WTC11 (cell line): Measurements from ENCODE around the gene SPSB4. TPM values are rescaled to one million over a fixed set of nuclear protein-coding genes. Genes with fewer than 3 reads are reported as not detected.

Experiments used
- ATAC-seq: fragments of 200-7000 bp; cut with Tn5 transposase; 2 replicates; pipeline ENCODE4 v1.10.0; 2021; ENCODE audit warnings: mild to moderate bottlenecking, moderate library complexity
- CTCF ChIA-PET: fragments of 300-600 bp; sonication (Branson Sonifier 250); formaldehyde crosslinking; loops from one replicate; lab custom pipeline; 2021; ENCODE audit warnings: antibody characterized with exemption; lab: Charles Lee
- POLR2A ChIA-PET: fragments of 350-600 bp; sonication (Branson Sonifier 250); formaldehyde crosslinking; loops from one replicate; lab custom pipeline; 2021; ENCODE audit warnings: antibody characterized with exemption; lab: Charles Lee
- DNase-seq: peaks from one replicate; pipeline ENCODE4 v3.0.0; 2021; ENCODE audit warnings: low spot score
- H3K27ac Mint-ChIP-seq: 2 replicates; pipeline ENCODE4 v1.8.0; 2021; ENCODE audit warnings: mixed read lengths
- H3K27me3 Mint-ChIP-seq: 2 replicates; pipeline ENCODE4 v1.8.0; 2021; ENCODE audit warnings: low read depth, mild to moderate bottlenecking, moderate library complexity, mixed read lengths
- H3K36me3 Mint-ChIP-seq: 2 replicates; pipeline ENCODE4 v1.8.0; 2021; ENCODE audit warnings: mixed read lengths
- H3K4me1 Mint-ChIP-seq: 2 replicates; pipeline ENCODE4 v1.8.0; 2022; ENCODE audit warnings: mixed read lengths
- H3K4me3 Mint-ChIP-seq: 2 replicates; pipeline ENCODE4 v1.8.0; 2021; ENCODE audit warnings: mild to moderate bottlenecking, moderate library complexity, mixed read lengths
- H3K9me3 Mint-ChIP-seq: 2 replicates; pipeline ENCODE4 v1.8.0; 2021; ENCODE audit warnings: mixed read lengths
- AR ChIP-seq: fragments of 250-450 bp; sonication (Bioruptor Pico); IDR thresholded peaks from 2 replicates; pipeline ENCODE4 v1.9.0; 2021; ENCODE audit warnings: mild to moderate bottlenecking
- ARID4B ChIP-seq: sonication (generic); formaldehyde crosslinking; IDR thresholded peaks from 2 replicates; pipeline ENCODE4 v1.8.0; 2023; ENCODE audit warnings: missing genetic modification reagents, mild to moderate bottlenecking, borderline replicate concordance
- CTCF ChIP-seq: fragments of 200-600 bp; IDR thresholded peaks from 2 replicates; pipeline ENCODE4 v1.8.0; 2022; ENCODE audit warnings: antibody characterized with exemption
- EMX1 ChIP-seq: fragments of 250-450 bp; sonication (Bioruptor Pico); IDR thresholded peaks from 2 replicates; pipeline ENCODE4 v1.8.0; 2021; ENCODE audit warnings: mild to moderate bottlenecking
- GABPB1 ChIP-seq: sonication (generic); formaldehyde crosslinking; IDR thresholded peaks from 2 replicates; pipeline ENCODE4 v1.8.1; 2023; ENCODE audit warnings: mild to moderate bottlenecking, missing genetic modification reagents
- GRHL2 ChIP-seq: fragments of 250-450 bp; sonication (Bioruptor Pico); IDR thresholded peaks from 2 replicates; pipeline ENCODE4 v1.8.0; 2022; ENCODE audit warnings: mild to moderate bottlenecking, moderate library complexity; ENCODE audit not compliant: insufficient replicate concordance, severe bottlenecking
- GTF2I ChIP-seq: fragments of 250-450 bp; sonication (Bioruptor Pico); conservative IDR thresholded peaks from 2 replicates; pipeline ENCODE4 v1.4.0; 2021; ENCODE audit warnings: mild to moderate bottlenecking
- JUN ChIP-seq: sonication (generic); formaldehyde crosslinking; IDR thresholded peaks from 2 replicates; pipeline ENCODE4 v1.8.0; 2023; ENCODE audit warnings: mild to moderate bottlenecking, missing genetic modification reagents
- MAX ChIP-seq: sonication (generic); formaldehyde crosslinking; IDR thresholded peaks from 2 replicates; pipeline ENCODE4 v1.8.0; 2022; ENCODE audit warnings: mild to moderate bottlenecking, missing genetic modification reagents
- MYBL2 ChIP-seq: sonication (generic); formaldehyde crosslinking; IDR thresholded peaks from 2 replicates; pipeline ENCODE4 v1.8.1; 2023; ENCODE audit warnings: mild to moderate bottlenecking, moderate library complexity, missing genetic modification reagents
- NFE2L1 ChIP-seq: sonication (generic); formaldehyde crosslinking; IDR thresholded peaks from 2 replicates; pipeline ENCODE4 v1.8.1; 2023; ENCODE audit warnings: missing genetic modification reagents
- OVOL2 ChIP-seq: fragments of 250-450 bp; sonication (Bioruptor Pico); IDR thresholded peaks from 2 replicates; pipeline ENCODE4 v1.9.0; 2021; ENCODE audit warnings: mild to moderate bottlenecking, borderline replicate concordance
- PRDM15 ChIP-seq: sonication (generic); formaldehyde crosslinking; IDR thresholded peaks from 2 replicates; pipeline ENCODE4 v1.8.0; 2022; ENCODE audit warnings: missing genetic modification reagents
- SP1 ChIP-seq: sonication (generic); formaldehyde crosslinking; conservative IDR thresholded peaks from 2 replicates; pipeline ENCODE4 v1.8.1; 2022; ENCODE audit warnings: missing genetic modification reagents
- TEAD1 ChIP-seq: sonication (generic); formaldehyde crosslinking; IDR thresholded peaks from 2 replicates; pipeline ENCODE4 v1.8.0; 2022; ENCODE audit warnings: mild to moderate bottlenecking, missing genetic modification reagents
- TEAD4 ChIP-seq: sonication (generic); formaldehyde crosslinking; IDR thresholded peaks from 2 replicates; pipeline ENCODE4 v1.8.0; 2022; ENCODE audit warnings: mild to moderate bottlenecking, missing genetic modification reagents
- ZNF232 ChIP-seq: sonication (generic); formaldehyde crosslinking; IDR thresholded peaks from 2 replicates; pipeline ENCODE4 v1.8.0; 2022; ENCODE audit warnings: mild to moderate bottlenecking, missing genetic modification reagents
- ZNF317 ChIP-seq: sonication (generic); formaldehyde crosslinking; IDR thresholded peaks from 2 replicates; pipeline ENCODE4 v1.8.1; 2023; ENCODE audit warnings: low read depth, mild to moderate bottlenecking, moderate library complexity, missing genetic modification reagents, borderline replicate concordance
- ZNF512 ChIP-seq: sonication (generic); formaldehyde crosslinking; IDR thresholded peaks from 2 replicates; pipeline ENCODE4 v1.8.1; 2022; ENCODE audit warnings: missing genetic modification reagents, borderline replicate concordance
- total RNA-seq: library from RNA; stranded (reverse); gene quantifications from 3 replicates; pipeline ENCODE4 v1.2.3, GENCODE V29; 2021

Gene SPSB4
- total RNA-seq, 1 experiment from 2014 or later, result 19.7 TPM

GRCh38 chr3:141110322-141110721 is 59.2 kb downstream of the SPSB4 start (continued):
- no peak for TF ChIP-seq OVOL2 (CRISPR knock-in tag)
- TF ChIP-seq SP1, result no peak
- TF ChIP-seq JUN (CRISPR knock-in tag), result no peak
- TF ChIP-seq EMX1 (CRISPR knock-in tag), result no peak
- no peak for TF ChIP-seq ARID4B

GRCh38 chr3:141111364-141112155 is 60.4 kb downstream of the SPSB4 start:
- no peaks in the 10 kb centered on the region; the same call in 1 of the 2 replicates for H3K27me3 Mint-ChIP-seq
- no peak overlapping the region for H3K27ac Mint-ChIP-seq
- TF ChIP-seq PRDM15 (CRISPR knock-in tag) (no peak), MAX (CRISPR knock-in tag) (no peak), NFE2L1 (CRISPR knock-in tag) (no peak), TEAD1 (CRISPR knock-in tag) (no peak), AR (CRISPR knock-in tag) (no peak), ZNF317 (CRISPR knock-in tag) (no peak), GTF2I (CRISPR knock-in tag) (no peak), GABPB1 (no peak), CTCF (no peak), TEAD4 (CRISPR knock-in tag) (no peak), ZNF232 (CRISPR knock-in tag) (no peak), GRHL2 (no peak), MYBL2 (CRISPR knock-in tag) (no peak), ZNF512 (no peak)

More at GRCh38 chr3:141111364-141112155, 60.4 kb downstream of the SPSB4 start:
- ATAC-seq (no peak), DNase-seq (no peak)
- H3K4me3 Mint-ChIP-seq, result no peak overlapping the region
- peaks cover 15% of the 10 kb centered on the region for H3K9me3 Mint-ChIP-seq
- POLR2A ChIA-PET, result no interaction called here
- peaks cover 4% of the 10 kb centered on the region; the same call in 1 of the 2 replicates for H3K4me1 Mint-ChIP-seq
- CTCF ChIA-PET, result no interaction called here
- H3K36me3 Mint-ChIP-seq, result peaks cover 19% of the 10 kb centered on the region
